Fibroblast of the aortic adventitia (primary cell): ENCODE data around the gene SCN8A. TPM values are rescaled to one million over a fixed set of nuclear protein-coding genes. Genes with fewer than 3 reads are reported as not detected.
"Not testable (repeated sequence)": the region's sequence is repeated elsewhere in the genome, so short reads cannot be mapped to it uniquely, and the experiment has no call there.

ENCODE experiments used
- DNase-seq: peaks from one replicate; pipeline ENCODE4 v3.0.0-alpha.2; 2010; ENCODE audit warnings: low read depth
- H3K4me3 ChIP-seq: 2 replicates; pipeline ENCODE4 v1.5.1; 2011; ENCODE audit warnings: low read depth, mild to moderate bottlenecking, control low read depth, low read length, moderate library complexity
- total RNA-seq: library from RNA; depleted of rRNA; stranded (reverse); fragments of >200 nt; gene quantifications from 2 replicates; pipeline ENCODE4 v1.2.3, GENCODE V29; 2012; ENCODE audit warnings: low replicate concordance
- TF ChIP-seq, protein P1 (sequence below): IDR thresholded peaks from 2 replicates; pipeline ENCODE4 v1.5.1; 2011; ENCODE audit warnings: mild to moderate bottlenecking, low read length, control low read depth, inconsistent platforms; ENCODE audit not compliant: insufficient read depth

Gene SCN8A
- 7.9 and 17.2 TPM in 2 replicates for total RNA-seq

GRCh38 chr12:51591016-51591901 lies at the start of gene SCN8A:
TSS of gene SCN8A (plus strand) at chr12:51591233. CDS start at chr12:51662818, 71,585 bp downstream.
- TF ChIP-seq, protein P1, sequence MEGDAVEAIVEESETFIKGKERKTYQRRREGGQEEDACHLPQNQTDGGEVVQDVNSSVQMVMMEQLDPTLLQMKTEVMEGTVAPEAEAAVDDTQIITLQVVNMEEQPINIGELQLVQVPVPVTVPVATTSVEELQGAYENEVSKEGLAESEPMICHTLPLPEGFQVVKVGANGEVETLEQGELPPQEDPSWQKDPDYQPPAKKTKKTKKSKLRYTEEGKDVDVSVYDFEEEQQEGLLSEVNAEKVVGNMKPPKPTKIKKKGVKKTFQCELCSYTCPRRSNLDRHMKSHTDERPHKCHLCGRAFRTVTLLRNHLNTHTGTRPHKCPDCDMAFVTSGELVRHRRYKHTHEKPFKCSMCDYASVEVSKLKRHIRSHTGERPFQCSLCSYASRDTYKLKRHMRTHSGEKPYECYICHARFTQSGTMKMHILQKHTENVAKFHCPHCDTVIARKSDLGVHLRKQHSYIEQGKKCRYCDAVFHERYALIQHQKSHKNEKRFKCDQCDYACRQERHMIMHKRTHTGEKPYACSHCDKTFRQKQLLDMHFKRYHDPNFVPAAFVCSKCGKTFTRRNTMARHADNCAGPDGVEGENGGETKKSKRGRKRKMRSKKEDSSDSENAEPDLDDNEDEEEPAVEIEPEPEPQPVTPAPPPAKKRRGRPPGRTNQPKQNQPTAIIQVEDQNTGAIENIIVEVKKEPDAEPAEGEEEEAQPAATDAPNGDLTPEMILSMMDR = no peak
- DNase-seq = peak; percentile 6

GRCh38 chr12:51546097-51546496 lies 44.9 kb upstream of the SCN8A start:
- no peak overlapping the region for H3K4me3 ChIP-seq
- DNase-seq = no peak
- TF ChIP-seq, protein P1 = no peak

More at GRCh38 chr12:51591016-51591901, at the start of gene SCN8A:
- H3K4me3 ChIP-seq = peak within 1 kb of the TSS; percentile 67

GRCh38 chr12:51547606-51548005 lies 43.4 kb upstream of the SCN8A start:
- no peak overlapping the region for H3K4me3 ChIP-seq
- no peak for DNase-seq
- TF ChIP-seq, protein P1 = no peak

DNA sequence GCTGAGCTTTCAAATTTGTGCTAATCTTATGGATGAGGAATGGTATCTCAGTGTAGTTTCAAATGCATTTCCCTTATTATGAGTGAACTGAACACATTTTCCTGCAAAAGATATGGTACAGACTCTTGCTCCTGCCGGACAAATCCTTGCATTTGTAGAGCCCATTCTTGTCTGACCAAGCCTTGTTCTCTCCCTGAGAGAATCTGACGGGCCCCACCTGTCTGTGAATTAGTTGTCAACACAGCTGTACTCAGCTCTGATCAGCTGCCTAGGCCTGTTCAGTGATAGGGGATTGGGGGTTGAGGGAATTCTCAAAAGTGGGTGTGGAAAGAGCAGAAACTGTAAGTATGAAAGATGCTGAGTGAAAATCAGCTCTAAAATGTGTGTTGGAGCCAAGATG lies 42.8 kb upstream of the SCN8A start:
- TF ChIP-seq, protein P1 = no peak
- no peak for DNase-seq
- no peak overlapping the region for H3K4me3 ChIP-seq

GRCh38 chr12:51549637-51550036 lies 41.4 kb upstream of the SCN8A start:
- no peak for DNase-seq
- H3K4me3 ChIP-seq = no peak overlapping the region
- TF ChIP-seq, protein P1 = no peak

DNA sequence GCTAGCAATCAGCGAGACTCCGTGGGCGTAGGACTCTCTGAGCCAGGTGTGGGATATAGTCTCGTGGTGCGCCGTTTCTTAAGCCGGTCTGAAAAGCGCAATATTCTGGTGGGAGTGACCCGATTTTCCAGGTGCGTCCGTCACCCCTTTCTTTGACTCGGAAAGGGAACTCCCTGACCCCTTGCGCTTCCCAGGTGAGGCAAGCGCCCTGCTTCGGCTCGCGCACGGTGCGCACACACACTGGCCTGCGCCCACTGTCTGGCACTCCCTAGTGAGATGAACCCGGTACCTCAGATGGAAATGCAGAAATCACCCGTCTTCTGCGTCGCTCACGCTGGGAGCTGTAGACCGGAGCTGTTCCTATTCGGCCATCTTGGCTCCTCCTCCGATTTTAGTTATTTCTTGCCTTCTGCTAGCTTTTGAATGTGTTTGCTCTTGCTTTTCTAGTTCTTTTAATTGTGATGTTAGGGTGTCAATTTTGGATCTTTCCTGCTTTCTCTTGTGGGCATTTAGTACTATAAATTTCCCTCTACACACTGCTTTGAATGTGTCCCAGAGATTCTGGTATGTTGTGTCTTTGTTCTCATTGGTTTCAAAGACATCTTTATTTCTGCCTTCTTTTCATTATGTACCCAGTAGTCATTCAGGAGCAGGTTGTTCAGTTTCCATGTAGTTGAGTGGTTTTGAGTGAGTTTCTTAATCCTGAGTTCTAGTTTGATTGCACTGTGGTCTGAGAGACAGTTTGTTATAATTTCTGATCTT lies 22.6 kb upstream of the SCN8A start:
- DNase-seq, H3K4me3 ChIP-seq: not testable (repeated sequence)

DNA sequence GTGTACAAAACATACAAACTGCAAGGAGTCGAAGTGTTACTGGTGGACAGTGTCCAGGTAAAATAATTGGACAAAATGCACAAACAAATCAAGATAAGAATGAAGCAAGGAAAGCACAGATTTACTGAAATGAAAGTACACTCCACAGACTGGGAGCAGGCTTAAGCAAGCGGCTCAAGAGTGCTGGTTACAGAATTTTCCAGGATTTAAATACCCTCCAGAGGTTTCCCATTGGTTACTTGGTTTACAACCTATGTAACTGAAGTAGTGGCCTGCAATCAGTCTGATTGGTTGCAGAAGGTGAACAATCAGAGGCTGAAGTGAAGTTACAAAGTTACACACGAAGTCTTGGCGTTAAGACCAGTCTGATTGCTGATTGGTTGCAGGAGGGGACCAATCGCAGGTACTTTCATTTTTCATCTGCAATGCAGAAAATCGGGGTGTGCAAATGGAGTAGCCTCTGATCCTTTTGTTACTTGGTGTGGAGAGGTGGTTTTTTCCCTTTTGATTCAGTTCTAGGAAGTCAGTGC lies 11.6 kb upstream of the SCN8A start:
- no peak overlapping the region for H3K4me3 ChIP-seq
- DNase-seq = no peak
- TF ChIP-seq, protein P1 = no peak
